CD4-positive, alpha-beta T cell treated with Interleukin-6 at 100 ng/mL for 8 hours (primary cell): ENCODE data around the gene TOMM40.
A peak's percentile ranks its signal among the peaks of the same experiment; 100 is the strongest.
"Not testable (repeated sequence)": the region's sequence is repeated elsewhere in the genome, so short reads cannot be mapped to it uniquely, and the experiment has no call there.

Experiments
- DNase-seq: peaks from one replicate; pipeline ENCODE4 v3.0.0-alpha.2; 2020; ENCODE audit warnings: mixed read lengths, low spot score

Gene TOMM40

GRCh38 chr19:44891016-44891882, at the start of gene TOMM40:
Gene TOMM40 (plus strand): TSS chr19:44891254. CDS start chr19:44891416, 162 bp downstream.
- peak; percentile 100 for DNase-seq

- no peak for DNase-seq
Measured at GRCh38 chr19:44845286-44845611, 45.8 kb upstream of the TOMM40 start.

- peak; percentile 62 for DNase-seq
Measured at GRCh38 chr19:44845612-44846454, 45.2 kb upstream of the TOMM40 start, which contains the start of gene NECTIN2. Gene NECTIN2 (plus strand): TSS chr19:44846297. CDS start chr19:44846526, 229 bp downstream.

GRCh38 chr19:44846455-44847143, 44.5 kb upstream of the TOMM40 start:
- no peak for DNase-seq

GRCh38 chr19:44847144-44848035, 43.7 kb upstream of the TOMM40 start:
- no peak for DNase-seq

GRCh38 chr19:44848036-44848811, 42.8 kb upstream of the TOMM40 start:
- DNase-seq, result no peak

GRCh38 chr19:44848812-44849447, 42.1 kb upstream of the TOMM40 start:
- no peak for DNase-seq

GRCh38 chr19:44850641-44851109, 40.4 kb upstream of the TOMM40 start:
- DNase-seq, result no peak

GRCh38 chr19:44851427-44851826, 39.6 kb upstream of the TOMM40 start:
- no peak for DNase-seq

- no peak for DNase-seq
Measured at GRCh38 chr19:44855606-44856005, 35.4 kb upstream of the TOMM40 start.

- DNase-seq, result no peak
Measured at GRCh38 chr19:44856421-44857083, 34.5 kb upstream of the TOMM40 start.

GRCh38 chr19:44857837-44858236, 33.2 kb upstream of the TOMM40 start:
- DNase-seq, result no peak

- DNase-seq, result not testable (repeated sequence)
Measured at GRCh38 chr19:44861576-44861975, 29.5 kb upstream of the TOMM40 start.

- DNase-seq, result no peak
Measured at GRCh38 chr19:44863990-44864389, 27.1 kb upstream of the TOMM40 start.

- no peak for DNase-seq
Measured at GRCh38 chr19:44865196-44865767, 25.8 kb upstream of the TOMM40 start.

- DNase-seq, result no peak
Measured at GRCh38 chr19:44866664-44867063, 24.4 kb upstream of the TOMM40 start.

- DNase-seq, result no peak
Measured at GRCh38 chr19:44867578-44867977, 23.5 kb upstream of the TOMM40 start.

- no peak for DNase-seq
Measured at GRCh38 chr19:44869733-44870470, 21.2 kb upstream of the TOMM40 start.
